Heart right ventricle (tissue), 16 donors: ENCODE results near the gene TWIST2. TPM values are rescaled to one million over a fixed set of nuclear protein-coding genes. Genes with fewer than 3 reads are reported as not detected.

Experiments used
- ATAC-seq, 8 donors: fragments of 200-7000 bp; cut with Tn5 transposase; one replicate each; pipeline ENCODE4 v1.9.1; 2020; ENCODE audit warnings: mild to moderate bottlenecking in 8 of 8, moderate library complexity in 8 of 8, moderate number of reproducible peaks in 1 of 8
- DNase-seq, 2 donors: peaks; one replicate each; pipeline ENCODE4 v3.0.0-alpha.2; 2020
- H3K27ac ChIP-seq, 10 donors: fragments of 200-600 bp; sonication (generic) in 2 of 10; one replicate each; pipeline versions ENCODE4 v1.5.0 to v1.8.0; 2020 to 2022; ENCODE audit warnings: mild to moderate bottlenecking in 3 of 10
- H3K27me3 ChIP-seq, 7 donors: fragments of 200-600 bp; one replicate each; pipeline ENCODE4 v1.8.0; 2021 to 2022; ENCODE audit warnings: mild to moderate bottlenecking in 2 of 7
- H3K36me3 ChIP-seq, 9 donors: fragments of 200-600 bp; sonication (generic) in 1 of 9; one replicate each; pipeline versions ENCODE4 v1.5.0 to v1.8.0; 2020 to 2022; ENCODE audit warnings: mild to moderate bottlenecking in 2 of 9
- H3K4me1 ChIP-seq, 9 donors: fragments of 200-600 bp; sonication (generic) in 1 of 9; one replicate each; pipeline versions ENCODE4 v1.5.0 to v1.8.0; 2020 to 2022; ENCODE audit warnings: mild to moderate bottlenecking in 4 of 9
- H3K4me3 ChIP-seq, 10 donors: fragments of 200-600 bp; sonication (generic) in 2 of 10; one replicate each; pipeline versions ENCODE4 v1.5.0 to v1.8.0; 2020 to 2022; ENCODE audit warnings: mild to moderate bottlenecking in 7 of 10, moderate library complexity in 2 of 10
- H3K9me3 ChIP-seq, 11 donors: fragments of 200-600 bp in 10 of 11; sonication (generic) in 2 of 11; one replicate each; pipeline versions ENCODE4 v1.5.0 to v1.8.0; 2013 to 2022; ENCODE audit warnings: mild to moderate bottlenecking in 2 of 11, control low read depth in 1 of 11, moderate library complexity in 1 of 11
- CTCF ChIP-seq, 9 donors: fragments of 200-600 bp; sonication (generic) in 2 of 9; IDR thresholded peaks; one replicate each; pipeline versions ENCODE4 v1.5.0 to v1.8.0; 2021 to 2022; ENCODE audit warnings: antibody characterized with exemption in 9 of 9, mild to moderate bottlenecking in 5 of 9, moderate library complexity in 1 of 9
- WGBS, 2 donors: extraction: QIAGEN DNeasy Blood & Tissue Kit; methylation state at CpG; one replicate each; pipeline ENCODE4 v1.1.7; 2013; ENCODE audit warnings: inconsistent platforms in 1 of 2; 5-methylcytosine and 5-hydroxymethylcytosine counted together
- intact Hi-C, 10 donors: fragments of 100-400 bp; cut with DNase I; formaldehyde crosslinking; loops; one replicate each; pipeline versions ENCODE4 v1.11.1 to v1.14.2; 2022
- polyA plus RNA-seq, 2 donors: library from polyadenylated mRNA; stranded (reverse); fragments of 200-250 nt; gene quantifications; one replicate each; pipeline ENCODE4 v1.2.3, GENCODE V29; 2013
- total RNA-seq, 10 donors: library from RNA; stranded (reverse); fragmentation: NEBNext Ultra II Directional in 3 of 10; extraction: Animal tissue kit (Norgen Biotek cat#: 25700) in 3 of 10; gene quantifications; one replicate each; pipeline versions ENCODE4 v1.2.1 to v1.2.4, GENCODE V29; 2021 to 2023
- donor health status: Arrhythmogenic right ventricular cardiomyopathy.
- donor health status: ischemic (EF 13 %, LVEDD 7.1; RV severe dilation, severe dysfunction).
- donor health status: healthy with polysubstance abuse.
- donor health status: DM: no; HTN: yes; CAD: no.
- donor health status: DM: no; HTN: no; CAD: no.
- donor health status: ischemic (EF 25% LVEDD 6.9; RV normal size, moderate dysfunction).
- donor health status: ischemic (EF 25% LVEDD 5.7; RV mildly dilated, moderate dysfunction).
- donor health status: healthy.
- donor health status: DM: yes; HTN: yes; CAD: no.
- donor health status: Ischemic cardiomyopathy.
- donor health status: ischemic (EF 35%, LVEDD 5.7; RV mildly dilated, moderate dysfunction).
- donor health status: nonischemic (EF 11% LVEDD 7.7; RV severe dilation, severe dysfunction).
- donor health status: DM: yes; HTN: yes; CAD: no.
- donor health status: PGD.
- donor health status: ischemic (EF 29% LVEDD 5.4; RV normal size, mild dysfunction).
- donor health status: nonischemic (EF 23%, LVEDD 6.1; RV moderate dilation, normal function).

Gene TWIST2
- total and polyA plus RNA-seq, 12 donors = 0.19 to 3.5 (median 1.1) TPM

- Histone ChIP-seq H3K4me3 (no peak overlapping the region), H3K4me1 (peaks cover 0 to 12% (median 0%) of the 10 kb centered on the region in 9 donors), H3K27me3 (peaks cover 0 to 14% (median 0%) of the 10 kb centered on the region in 7 donors), H3K36me3 (no peaks in the 10 kb centered on the region), H3K27ac (no peak overlapping the region), H3K9me3 (no peaks in the 10 kb centered on the region)
- TF ChIP-seq CTCF (IDR thresholded peaks at IDR 0.05) = no peak
- ATAC-seq = no peak
- DNase-seq = no peak
- intact Hi-C loops = loop anchor here in 1 of 10 donors (10.0 kb wide), 1 partner anchor 158 kb away; no protein-coding TSS in a partner anchor
- 72 to 76% methylated on average over 13 of the region's 13 CpGs for WGBS, 2 donors
Observed at GRCh38 chr2:238942726-238943300, 94.9 kb downstream of the TWIST2 start.

- Histone ChIP-seq H3K9me3 (no peaks in the 10 kb centered on the region), H3K4me1 (peaks cover 0 to 8% (median 0%) of the 10 kb centered on the region in 9 donors), H3K27ac (no peak overlapping the region), H3K36me3 (no peaks in the 10 kb centered on the region), H3K27me3 (peaks cover 0 to 14% (median 0%) of the 10 kb centered on the region in 7 donors), H3K4me3 (no peak overlapping the region)
- DNase-seq = no peak
- ATAC-seq = no peak
- WGBS, 2 donors = 80% methylated on average over 14 of the region's 14 CpGs
- no peak for TF ChIP-seq CTCF (IDR thresholded peaks at IDR 0.05)
- intact Hi-C loops = loop anchor here in 1 of 10 donors (10.0 kb wide), 1 partner anchor 159 kb away; no protein-coding TSS in a partner anchor
Observed at GRCh38 chr2:238943338-238944067, 95.6 kb downstream of the TWIST2 start.

- DNase-seq (peak; percentile 36 to 64), ATAC-seq (peak; percentile 56 to 82 (median 78))
- peak; percentile 35 to 72 (median 64) for TF ChIP-seq CTCF (IDR thresholded peaks at IDR 0.05)
- Histone ChIP-seq H3K9me3 (no peaks in the 10 kb centered on the region), H3K27ac (no peak overlapping the region), H3K4me3 (no peak overlapping the region), H3K36me3 (no peaks in the 10 kb centered on the region), H3K4me1 (peaks cover 0 to 8% (median 0%) of the 10 kb centered on the region in 9 donors), H3K27me3 (peaks cover 0 to 30% (median 7%) of the 10 kb centered on the region in 7 donors)
- WGBS, 2 donors = 61 to 63% methylated on average over 5 of the region's 5 CpGs
- intact Hi-C loops = loop anchor here in 1 of 10 donors (10.0 kb wide), 1 partner anchor 161 kb away; no protein-coding TSS in a partner anchor
Observed at GRCh38 chr2:238945433-238946150, 97.7 kb downstream of the TWIST2 start.
